ENCODE measurements around the gene NMT2.

- TF ChIP-seq CTCF (conservative IDR thresholded peaks at IDR 0.05) (no peak), ZFX (IDR thresholded peaks at IDR 0.05) (no peak)
These were observed 48.0 kb downstream of the NMT2 start for GRCh38 chr10:15120523-15120922.
